ENCODE measurements around the gene SARDH.

SARDH gene

GRCh38 chr9:133614056-133614455 is 124.1 kb downstream of the SARDH start:
- TF ChIP-seq CTCF (IDR thresholded peaks at IDR 0.05; ENCODE audit: low read depth, low read length) (no peak), POLR2A (IDR thresholded peaks at IDR 0.05; ENCODE audit: extremely low read depth, insufficient read length) (no peak), MYC (IDR thresholded peaks at IDR 0.05; ENCODE audit: low read depth, low read length) (no peak), MAX (IDR thresholded peaks at IDR 0.05; ENCODE audit: low read depth, low read length) (no peak)
- DNase-seq (ENCODE audit: low read depth): no peak
- H3K4me3 ChIP-seq (ENCODE audit: low read depth, low read length): no peak overlapping the region

All from NB4 (cell line).